Measurements from ENCODE around the gene VAMP7. TPM values are rescaled to one million over a fixed set of nuclear protein-coding genes. Genes with fewer than 3 reads are reported as not detected.
"Not testable (repeated sequence)": the region's sequence is repeated elsewhere in the genome, so short reads cannot be mapped to it uniquely, and the experiment has no call there.

Gene VAMP7
- total RNA-seq, 2 donors from 2014 or later, result 27.0 to 38.9 TPM

- Mint-ChIP-seq H3K27me3 (peaks cover 0 to 16% of the 10 kb centered on the region in 2 donors), H3K27ac (peak overlapping the region; percentile 45 to 75)
- no peak for ATAC-seq
These were observed 473 bp upstream of the VAMP7 start for GRCh38 chrX:155880586-155881157.

GRCh38 chrX:155886409-155886808 lies 5.3 kb downstream of the VAMP7 start:
- Mint-ChIP-seq H3K27ac (no peak overlapping the region), H3K36me3 (peaks cover 18% of the 10 kb centered on the region), H3K27me3 (peaks cover 0 to 2% of the 10 kb centered on the region in 2 donors), H3K4me1 (ENCODE audit: low read depth in 2 of 2) (peaks cover 22 to 40% of the 10 kb centered on the region in 2 donors), H3K4me3 (no peak overlapping the region), H3K9me3 (peaks cover 4% of the 10 kb centered on the region)
- DNase-seq (ENCODE audit: low spot score) (no peak), ATAC-seq (no peak)

More at GRCh38 chrX:155880586-155881157, 473 bp upstream of the VAMP7 start:
- no peak for DNase-seq (ENCODE audit: low spot score)
- Mint-ChIP-seq H3K4me3 (peak overlapping the region; percentile 81), H3K4me1 (ENCODE audit: low read depth in 2 of 2) (peaks cover 11 to 31% of the 10 kb centered on the region in 2 donors), H3K36me3 (no peaks in the 10 kb centered on the region), H3K9me3 (peaks cover 4% of the 10 kb centered on the region)

- Mint-ChIP-seq H3K36me3 (peaks cover 20% of the 10 kb centered on the region), H3K4me3 (no peak overlapping the region), H3K9me3 (no peaks in the 10 kb centered on the region), H3K27me3 (peaks cover 0 to 2% of the 10 kb centered on the region in 2 donors), H3K4me1 (ENCODE audit: low read depth in 2 of 2) (peaks cover 22 to 30% of the 10 kb centered on the region in 2 donors), H3K27ac (no peak overlapping the region)
- no peak for ATAC-seq
- DNase-seq (ENCODE audit: low spot score), result no peak
These were observed 7.0 kb downstream of the VAMP7 start for GRCh38 chrX:155888139-155888538.

- Mint-ChIP-seq H3K27me3 (peaks cover 0 to 2% of the 10 kb centered on the region in 2 donors), H3K9me3 (no peaks in the 10 kb centered on the region), H3K27ac (no peak overlapping the region), H3K4me1 (ENCODE audit: low read depth in 2 of 2) (peaks cover 30% of the 10 kb centered on the region in 2 donors), H3K36me3 (peaks cover 26% of the 10 kb centered on the region), H3K4me3 (no peak overlapping the region)
- no peak for DNase-seq (ENCODE audit: low spot score)
- ATAC-seq, result no peak
These were observed 8.2 kb downstream of the VAMP7 start for GRCh38 chrX:155889328-155889727.

- no peak overlapping the region for H3K4me3 Mint-ChIP-seq
- DNase-seq (ENCODE audit: low spot score), result no peak
- H3K27me3 Mint-ChIP-seq, result peaks cover 0 to 2% of the 10 kb centered on the region in 2 donors
- H3K9me3 Mint-ChIP-seq, result no peaks in the 10 kb centered on the region
- peaks cover 20 to 31% of the 10 kb centered on the region in 2 donors for H3K4me1 Mint-ChIP-seq (ENCODE audit: low read depth in 2 of 2)
- peaks cover 34% of the 10 kb centered on the region for H3K36me3 Mint-ChIP-seq
- no peak overlapping the region for H3K27ac Mint-ChIP-seq
- no peak for ATAC-seq
These were observed 10.5 kb downstream of the VAMP7 start for GRCh38 chrX:155891446-155892210.

GRCh38 chrX:155893521-155893920 lies 12.4 kb downstream of the VAMP7 start:
- H3K9me3 Mint-ChIP-seq, result no peaks in the 10 kb centered on the region
- H3K27ac Mint-ChIP-seq, result no peak overlapping the region
- peaks cover 24% of the 10 kb centered on the region for H3K36me3 Mint-ChIP-seq
- ATAC-seq, result no peak
- no peaks in the 10 kb centered on the region for H3K27me3 Mint-ChIP-seq
- DNase-seq (ENCODE audit: low spot score), result no peak
- peaks cover 9 to 22% of the 10 kb centered on the region in 2 donors for H3K4me1 Mint-ChIP-seq (ENCODE audit: low read depth in 2 of 2)
- no peak overlapping the region for H3K4me3 Mint-ChIP-seq

GRCh38 chrX:155896512-155896911 lies 15.4 kb downstream of the VAMP7 start:
- no peak overlapping the region for H3K27ac Mint-ChIP-seq
- no peaks in the 10 kb centered on the region for H3K9me3 Mint-ChIP-seq
- H3K4me3 Mint-ChIP-seq, result no peak overlapping the region
- ATAC-seq (no peak), DNase-seq (ENCODE audit: low spot score) (no peak)
- peaks cover 30% of the 10 kb centered on the region for H3K36me3 Mint-ChIP-seq
- H3K27me3 Mint-ChIP-seq, result no peaks in the 10 kb centered on the region
- H3K4me1 Mint-ChIP-seq (ENCODE audit: low read depth in 2 of 2), result peaks cover 5 to 19% of the 10 kb centered on the region in 2 donors

- DNase-seq (ENCODE audit: low spot score) (no peak), ATAC-seq (no peak)
- H3K9me3 Mint-ChIP-seq, result no peaks in the 10 kb centered on the region
- H3K27ac Mint-ChIP-seq, result no peak overlapping the region
- H3K4me1 Mint-ChIP-seq (ENCODE audit: low read depth in 2 of 2), result peaks cover 0 to 6% of the 10 kb centered on the region in 2 donors
- no peak overlapping the region for H3K4me3 Mint-ChIP-seq
- no peaks in the 10 kb centered on the region for H3K27me3 Mint-ChIP-seq
- H3K36me3 Mint-ChIP-seq, result peaks cover 21% of the 10 kb centered on the region
These were observed 18.2 kb downstream of the VAMP7 start for GRCh38 chrX:155899366-155899765.

GRCh38 chrX:155900765-155901164 lies 19.6 kb downstream of the VAMP7 start:
- peaks cover 12% of the 10 kb centered on the region for H3K36me3 Mint-ChIP-seq
- H3K9me3 Mint-ChIP-seq, result no peaks in the 10 kb centered on the region
- no peak overlapping the region for H3K4me3 Mint-ChIP-seq
- H3K27ac Mint-ChIP-seq, result no peak overlapping the region
- H3K27me3 Mint-ChIP-seq, result no peaks in the 10 kb centered on the region
- ATAC-seq (no peak), DNase-seq (ENCODE audit: low spot score) (no peak)
- H3K4me1 Mint-ChIP-seq (ENCODE audit: low read depth in 2 of 2), result no peaks in the 10 kb centered on the region

- H3K4me1 Mint-ChIP-seq (ENCODE audit: low read depth in 2 of 2); H3K27ac Mint-ChIP-seq; H3K9me3 Mint-ChIP-seq; ATAC-seq; DNase-seq (ENCODE audit: low spot score); H3K4me3 Mint-ChIP-seq; H3K27me3 Mint-ChIP-seq: not testable (repeated sequence)
- peaks cover 23% of the 10 kb centered on the region for H3K36me3 Mint-ChIP-seq
These were observed 26.5 kb downstream of the VAMP7 start for GRCh38 chrX:155907661-155908060.

GRCh38 chrX:155923200-155923599 lies 42.1 kb downstream of the VAMP7 start:
- Mint-ChIP-seq H3K36me3 (peaks cover 30% of the 10 kb centered on the region), H3K4me1 (ENCODE audit: low read depth in 2 of 2) (no peaks in the 10 kb centered on the region), H3K27ac (no peak overlapping the region), H3K27me3 (no peaks in the 10 kb centered on the region), H3K4me3 (no peak overlapping the region), H3K9me3 (no peaks in the 10 kb centered on the region)
- DNase-seq (ENCODE audit: low spot score), result no peak
- ATAC-seq, result no peak

GRCh38 chrX:155930852-155931618 lies 49.9 kb downstream of the VAMP7 start:
- not testable (repeated sequence) for DNase-seq (ENCODE audit: low spot score); H3K27ac Mint-ChIP-seq; ATAC-seq; H3K4me3 Mint-ChIP-seq; H3K27me3 Mint-ChIP-seq; H3K4me1 Mint-ChIP-seq (ENCODE audit: low read depth in 2 of 2); H3K9me3 Mint-ChIP-seq
- H3K36me3 Mint-ChIP-seq, result peaks cover 45% of the 10 kb centered on the region

- Mint-ChIP-seq H3K4me1 (ENCODE audit: low read depth in 2 of 2) (no peaks in the 10 kb centered on the region), H3K36me3 (peaks cover 24% of the 10 kb centered on the region), H3K27me3 (no peaks in the 10 kb centered on the region), H3K9me3 (no peaks in the 10 kb centered on the region), H3K4me3 (no peak overlapping the region), H3K27ac (no peak overlapping the region)
- DNase-seq (ENCODE audit: low spot score) (no peak), ATAC-seq (no peak)
These were observed 57.0 kb downstream of the VAMP7 start for GRCh38 chrX:155938132-155938531.

GRCh38 chrX:155949098-155949497 lies 68.0 kb downstream of the VAMP7 start:
- Mint-ChIP-seq H3K27me3 (peaks cover 0 to 3% of the 10 kb centered on the region in 2 donors), H3K4me1 (ENCODE audit: low read depth in 2 of 2) (peaks cover 0 to 3% of the 10 kb centered on the region in 2 donors), H3K27ac (no peak overlapping the region), H3K4me3 (no peak overlapping the region), H3K9me3 (peaks cover 3% of the 10 kb centered on the region), H3K36me3 (peaks cover 9% of the 10 kb centered on the region)
- DNase-seq (ENCODE audit: low spot score) (no peak), ATAC-seq (no peak)
